ENCODE results near the gene BRPF1.
"Not testable (repeated sequence)": the region's sequence is repeated elsewhere in the genome, so short reads cannot be mapped to it uniquely, and the experiment has no call there.

Gene BRPF1

DNA sequence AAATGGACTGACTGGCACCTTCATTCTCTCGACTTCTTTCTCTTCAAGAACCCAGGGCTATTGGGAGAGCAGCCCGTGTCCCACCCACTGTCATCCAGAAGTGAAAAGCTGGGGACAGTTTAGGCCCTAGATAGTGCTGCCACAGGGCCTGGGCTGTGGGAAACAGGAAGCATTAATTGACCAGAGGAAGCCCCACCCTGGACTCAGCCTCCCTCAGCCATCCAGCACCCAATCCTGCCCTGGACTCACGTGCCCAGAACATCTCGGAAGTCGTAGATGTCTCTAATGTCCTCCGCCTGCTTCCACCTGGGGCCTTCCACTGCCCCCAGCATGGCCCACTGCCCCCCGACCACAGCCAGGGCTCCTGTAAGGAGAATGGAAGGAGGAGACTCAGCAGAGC, 35.9 kb downstream of the BRPF1 start:
- DNase-seq (ENCODE audit: low read depth in 2 of 2, low spot score in 1 of 2), result no peak

DNA sequence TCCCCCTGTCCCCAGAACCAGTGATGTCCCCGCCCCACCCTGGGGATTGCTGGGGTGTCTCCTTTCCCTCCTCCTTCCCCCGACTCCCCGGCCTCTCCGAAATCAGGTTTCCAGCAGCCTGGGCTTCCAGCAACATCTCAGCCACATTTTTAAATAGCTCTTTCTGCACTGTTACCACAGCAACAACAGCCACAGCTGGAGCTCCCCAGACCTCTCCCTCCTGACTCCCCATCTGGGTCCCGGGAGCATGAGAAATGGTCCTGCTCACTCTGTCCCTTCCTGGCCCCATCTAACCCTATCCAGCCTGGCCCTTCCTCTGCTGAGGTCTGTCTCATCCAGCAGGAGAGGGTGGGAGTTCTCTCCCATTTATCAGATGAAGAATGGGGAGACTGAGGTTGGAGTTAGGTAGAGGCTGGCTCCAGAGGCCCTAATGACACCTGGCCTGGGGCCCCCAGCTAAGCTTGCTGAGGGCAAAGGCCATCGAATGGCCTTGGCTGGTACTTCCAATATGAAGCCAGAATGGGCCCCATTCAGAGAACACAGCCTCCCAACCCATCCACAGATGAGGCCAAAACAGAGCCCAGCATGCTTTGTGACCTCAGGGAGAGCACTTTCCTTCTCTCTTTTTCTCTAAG, 36.7 kb downstream of the BRPF1 start:
- DNase-seq (ENCODE audit: low read depth in 2 of 2, low spot score in 1 of 2), result no peak

- DNase-seq (ENCODE audit: low read depth in 2 of 2, low spot score in 1 of 2), result no peak
These were observed 37.5 kb downstream of the BRPF1 start for GRCh38 chr3:9769012-9769411.

DNA sequence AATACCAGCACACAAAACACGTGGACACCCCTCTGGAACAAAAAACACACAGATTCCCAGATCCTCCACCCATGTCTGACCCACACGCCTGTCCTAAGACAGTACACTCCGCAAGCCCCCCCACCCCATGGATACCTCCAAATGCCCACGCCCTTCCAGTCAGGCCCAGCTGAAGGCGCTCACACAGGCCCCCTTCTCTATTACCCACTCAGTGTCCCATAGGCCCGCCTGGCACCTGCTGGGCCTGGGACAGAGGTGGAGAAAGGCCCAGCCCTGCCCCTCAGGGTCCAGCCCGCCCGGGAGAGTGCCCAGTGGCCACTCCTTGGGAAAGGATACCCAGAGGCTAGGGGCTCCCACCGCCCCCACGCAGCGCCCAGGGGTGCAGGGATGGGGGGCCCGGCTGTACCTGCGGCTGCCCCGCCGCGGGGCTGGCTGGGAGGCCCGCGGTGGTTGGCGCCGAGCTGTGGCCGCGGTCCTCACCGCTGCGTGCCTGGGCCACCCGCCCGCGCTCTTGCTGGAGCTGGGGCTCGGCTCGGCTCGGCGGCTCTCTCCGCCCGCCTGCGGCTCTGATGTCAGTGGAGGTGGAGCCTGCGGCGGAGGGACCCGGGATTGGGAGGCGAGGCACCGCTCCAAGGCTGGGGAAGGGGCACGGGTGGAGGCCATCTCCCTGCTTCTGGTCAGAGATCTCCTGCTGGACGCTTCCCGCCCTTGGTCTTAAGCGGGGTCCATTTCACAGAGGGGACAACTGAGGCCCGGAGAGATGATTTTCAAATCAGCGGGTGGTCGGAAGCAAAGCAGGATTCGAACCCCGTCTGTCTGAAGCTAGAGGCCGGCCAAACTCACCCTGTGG, 38.1 kb downstream of the BRPF1 start, which contains the start of gene CAMK1:
Gene CAMK1, minus strand, starts transcription at position 522 of the 850 bp plus-strand sequence. CDS start 2,198 bp downstream, outside the sequence.
- DNase-seq (ENCODE audit: low read depth in 2 of 2, low spot score in 1 of 2), result no peak

DNA sequence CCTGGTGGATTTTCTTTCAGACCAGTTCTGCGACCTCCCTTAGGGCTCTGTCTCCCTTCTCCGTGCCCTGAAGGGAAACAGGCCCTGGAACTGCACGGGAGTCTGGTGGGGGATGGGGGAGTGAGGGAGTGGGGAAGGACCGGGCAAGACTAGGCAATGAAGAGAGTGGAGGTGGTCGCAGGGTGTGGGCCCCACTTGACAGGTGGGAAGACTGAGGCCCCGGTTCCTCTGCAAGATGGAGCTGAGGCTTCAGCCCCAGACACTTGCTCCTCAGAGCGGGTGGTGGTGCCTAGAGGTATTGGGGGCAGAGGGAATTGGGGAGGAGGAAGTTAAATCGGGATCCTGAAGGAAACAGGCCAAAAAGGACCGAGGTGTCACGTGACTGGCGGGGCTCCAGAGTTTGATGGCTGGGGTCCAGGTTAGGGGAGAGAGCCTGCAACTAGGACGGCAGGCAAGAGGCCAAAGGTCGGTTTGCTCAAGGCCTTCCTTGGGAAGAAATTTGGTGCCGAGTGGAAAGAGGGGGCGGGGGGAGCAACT, 38.8 kb downstream of the BRPF1 start:
- DNase-seq (ENCODE audit: low read depth in 2 of 2, low spot score in 1 of 2), result no peak

DNA sequence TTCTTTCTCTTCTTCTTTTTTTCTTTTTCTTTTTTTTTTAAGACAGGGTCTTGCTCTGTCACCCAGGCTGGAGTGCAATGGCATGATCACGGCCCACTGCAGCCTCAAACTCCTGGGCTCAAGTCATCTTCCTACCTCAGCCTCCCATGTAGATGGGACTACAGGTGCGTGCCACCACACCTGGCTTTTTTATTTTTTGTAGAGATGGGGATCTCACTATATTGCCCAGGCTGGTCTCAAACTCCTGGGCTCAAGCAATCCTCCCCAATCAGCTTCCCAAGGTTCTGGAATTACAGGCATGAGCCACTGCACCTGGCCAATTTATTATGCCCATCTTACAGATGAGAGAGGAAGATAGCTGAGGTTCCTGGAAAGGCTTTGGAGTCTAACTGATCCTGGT, 39.5 kb downstream of the BRPF1 start:
- not testable (repeated sequence) for DNase-seq (ENCODE audit: low read depth in 2 of 2, low spot score in 1 of 2)

GRCh38 chr3:9776896-9777693, 45.6 kb downstream of the BRPF1 start:
- DNase-seq (ENCODE audit: low read depth in 2 of 2, low spot score in 1 of 2), result no peak

GRCh38 chr3:9777694-9778021, 46.1 kb downstream of the BRPF1 start:
- no peak for DNase-seq (ENCODE audit: low read depth in 2 of 2, low spot score in 1 of 2)

DNA sequence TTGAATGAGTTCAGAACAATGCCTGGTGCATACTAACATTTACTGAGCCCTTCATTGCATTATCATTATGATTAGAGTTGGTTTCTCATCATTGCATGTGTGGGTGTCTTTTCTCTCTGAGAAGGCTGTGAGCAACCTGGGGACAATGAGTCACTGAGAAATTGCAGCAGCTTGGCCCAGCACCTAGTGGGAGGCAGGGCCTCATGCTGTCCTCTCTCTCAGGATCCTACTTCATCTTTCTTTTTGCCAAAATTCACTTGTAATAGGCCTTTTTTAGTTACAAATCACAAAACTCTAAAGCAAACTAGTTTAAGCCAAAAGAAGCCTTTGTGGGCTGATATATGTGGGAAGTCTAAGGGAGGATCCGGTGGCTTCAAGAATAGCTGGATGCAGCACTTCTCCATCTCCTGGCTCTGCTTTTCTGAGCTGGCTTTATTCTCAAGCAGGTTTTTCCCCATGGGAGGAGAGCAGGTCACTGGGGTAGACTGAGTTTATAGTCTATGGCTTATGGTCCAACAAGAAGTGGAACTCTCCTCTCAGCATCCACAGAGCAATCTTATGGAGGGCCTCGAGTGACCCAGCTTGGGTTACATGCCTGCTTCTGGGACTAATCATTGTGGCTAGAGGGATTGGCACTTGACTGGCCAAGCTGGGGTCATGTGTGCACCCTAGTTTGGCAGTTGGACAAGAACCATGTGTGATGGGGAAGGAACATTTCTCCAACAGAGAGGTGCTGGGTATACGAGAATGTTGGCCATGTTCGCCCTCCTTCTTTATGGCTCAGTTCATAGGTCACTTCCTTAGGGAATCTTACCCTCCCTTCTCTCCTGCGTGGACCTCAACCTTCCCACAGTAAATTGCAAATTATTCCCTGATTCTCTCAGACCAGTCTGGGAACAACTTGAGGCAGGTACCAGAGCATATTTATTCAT, 46.9 kb downstream of the BRPF1 start:
- DNase-seq (ENCODE audit: low read depth in 2 of 2, low spot score in 1 of 2), result no peak

GRCh38 chr3:9779075-9779593, 47.6 kb downstream of the BRPF1 start:
- DNase-seq (ENCODE audit: low read depth in 2 of 2, low spot score in 1 of 2), result no peak

- no peak for DNase-seq (ENCODE audit: low read depth in 2 of 2, low spot score in 1 of 2)
These were observed 48.4 kb downstream of the BRPF1 start for GRCh38 chr3:9779721-9780457.

GRCh38 chr3:9780458-9780812, 48.9 kb downstream of the BRPF1 start:
- no peak for DNase-seq (ENCODE audit: low read depth in 2 of 2, low spot score in 1 of 2)

DNA sequence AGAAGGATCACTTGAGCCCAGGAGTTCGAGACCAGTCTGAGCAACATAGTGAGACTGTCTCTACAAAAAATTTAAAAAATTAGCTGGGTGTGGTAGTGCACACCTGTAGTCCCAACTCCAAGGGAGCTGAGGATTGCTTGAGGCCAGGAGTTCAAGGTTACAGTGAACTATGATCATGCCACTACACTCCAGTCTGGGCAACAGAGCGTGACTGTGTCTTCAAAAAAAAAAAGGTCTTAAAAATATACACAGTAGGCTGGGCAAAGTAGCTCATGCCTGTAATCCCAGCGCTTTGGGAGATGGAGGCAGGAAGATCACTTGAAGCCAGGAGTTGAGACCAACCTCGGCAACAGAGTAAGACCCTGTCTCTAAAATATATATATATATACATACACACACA, 49.4 kb downstream of the BRPF1 start:
- no peak for DNase-seq (ENCODE audit: low read depth in 2 of 2, low spot score in 1 of 2)

GRCh38 chr3:9781551-9781950, 50.0 kb downstream of the BRPF1 start:
- DNase-seq (ENCODE audit: low read depth in 2 of 2, low spot score in 1 of 2), result no peak

GRCh38 chr3:9781978-9782603, 50.6 kb downstream of the BRPF1 start:
- no peak for DNase-seq (ENCODE audit: low read depth in 2 of 2, low spot score in 1 of 2)

DNA sequence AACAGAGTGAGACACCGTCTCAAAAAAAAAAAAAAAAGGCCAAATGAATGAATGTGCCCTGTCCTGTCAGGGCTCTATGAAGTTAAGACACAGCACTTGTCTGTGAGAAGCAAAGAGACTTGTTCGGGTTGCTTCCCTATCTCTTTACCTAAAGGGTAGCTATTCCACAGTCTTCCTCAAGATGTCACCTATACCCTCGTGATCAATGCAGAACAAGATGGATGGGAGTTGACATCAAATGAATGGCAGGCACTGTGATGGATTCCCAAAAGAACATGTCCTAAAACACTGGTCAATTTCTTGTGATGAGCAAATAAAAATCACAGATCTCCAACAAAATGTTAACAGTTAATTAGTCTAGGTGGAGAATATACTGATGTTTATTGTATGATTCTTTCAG, 51.2 kb downstream of the BRPF1 start:
- DNase-seq (ENCODE audit: low read depth in 2 of 2, low spot score in 1 of 2), result no peak

GRCh38 chr3:9783954-9784353, 52.4 kb downstream of the BRPF1 start:
- no peak for DNase-seq (ENCODE audit: low read depth in 2 of 2, low spot score in 1 of 2)

- no peak for DNase-seq (ENCODE audit: low read depth in 2 of 2, low spot score in 1 of 2)
These were observed 53.4 kb downstream of the BRPF1 start for GRCh38 chr3:9784965-9785364.

GRCh38 chr3:9785602-9786001, 54.1 kb downstream of the BRPF1 start:
- no peak for DNase-seq (ENCODE audit: low read depth in 2 of 2, low spot score in 1 of 2)
